Muscle layer of colon (tissue), 2 donors: ENCODE results near the gene SLC4A3.

Experiments
- H3K27ac ChIP-seq: one replicate; pipeline ENCODE4 v1.7.0; 2013; ENCODE audit warnings: low read depth, mild to moderate bottlenecking, low read length, moderate library complexity
- H3K27me3 ChIP-seq, 2 donors: one replicate each; pipeline ENCODE4 v1.7.0; 2013; ENCODE audit warnings: low read length in 2 of 2, mild to moderate bottlenecking in 2 of 2; ENCODE audit not compliant: insufficient read depth in 2 of 2, control insufficient read depth in 1 of 2
- H3K36me3 ChIP-seq: one replicate; pipeline ENCODE4 v1.7.0; 2013; ENCODE audit warnings: mild to moderate bottlenecking, low read length; ENCODE audit not compliant: insufficient read depth
- H3K4me1 ChIP-seq: one replicate; pipeline ENCODE4 v1.7.0; 2013; ENCODE audit warnings: mild to moderate bottlenecking, low read length; ENCODE audit not compliant: insufficient read depth
- H3K4me3 ChIP-seq, 2 donors: one replicate each; pipeline ENCODE4 v1.7.0; 2013; ENCODE audit warnings: low read length in 2 of 2, low read depth in 1 of 2, mild to moderate bottlenecking in 1 of 2, moderate library complexity in 1 of 2
- H3K9ac ChIP-seq: one replicate; pipeline ENCODE4 v1.7.0; 2013; ENCODE audit warnings: low read length
- H3K9me3 ChIP-seq: one replicate; pipeline ENCODE4 v1.7.0; 2013; ENCODE audit warnings: mild to moderate bottlenecking, low read length
- donor health status: abdominal sarcoma.
- donor health status: Adenocarcinoma of cecum.

The SLC4A3 gene

DNA sequence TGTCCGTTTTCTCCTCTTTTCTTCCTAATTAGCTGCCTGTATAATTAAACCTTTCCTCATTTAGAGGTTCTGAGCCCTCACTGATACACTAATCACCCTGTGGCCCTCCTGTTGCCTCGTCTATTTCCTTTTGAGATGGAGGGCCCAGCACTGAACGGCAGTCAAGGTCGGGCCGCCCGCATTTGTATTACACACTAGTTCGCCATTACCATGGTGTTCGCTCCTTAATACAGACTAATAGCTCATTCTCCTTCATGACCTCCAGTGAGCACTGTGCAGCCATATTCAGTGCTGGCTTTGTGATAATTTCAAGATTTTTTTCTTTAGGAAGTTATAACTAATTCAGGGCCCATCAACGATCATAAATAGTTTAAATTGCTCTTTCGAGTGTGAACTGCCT lies 64.1 kb downstream of the SLC4A3 start:
- Histone ChIP-seq H3K9me3 (no peaks in the 10 kb centered on the region), H3K27me3 (no peaks in the 10 kb centered on the region), H3K27ac (no peak overlapping the region), H3K4me1 (no peaks in the 10 kb centered on the region), H3K36me3 (no peaks in the 10 kb centered on the region), H3K9ac (no peak overlapping the region), H3K4me3 (no peak overlapping the region)
